Liver (tissue), 3 donors: Measurements from ENCODE around the gene SIX1.

Experiments used
- EGR1 ChIP-seq, 2 donors: IDR thresholded peaks; 2 replicates each; pipeline ENCODE4 v1.6.1; 2016 to 2018; ENCODE audit warnings: antibody characterized with exemption in 2 of 2, low read depth in 2 of 2
- FOXA1 ChIP-seq: IDR thresholded peaks from 2 replicates; pipeline ENCODE4 v1.6.1; 2016; ENCODE audit warnings: antibody characterized with exemption
- HNF4G ChIP-seq: IDR thresholded peaks from 2 replicates; pipeline ENCODE4 v1.6.1; 2016; ENCODE audit warnings: antibody characterized with exemption
- JUND ChIP-seq, 2 donors: IDR thresholded peaks; 2 replicates each; pipeline ENCODE4 v1.6.1; 2016; ENCODE audit warnings: antibody characterized with exemption in 2 of 2
- MAX ChIP-seq: IDR thresholded peaks from 2 replicates; pipeline ENCODE4 v1.6.1; 2016; ENCODE audit warnings: antibody characterized with exemption
- RAD21 ChIP-seq, 2 donors: IDR thresholded peaks; 2 replicates each; pipeline ENCODE4 v1.6.1; 2016; ENCODE audit warnings: antibody characterized with exemption in 2 of 2, mild to moderate bottlenecking in 2 of 2
- REST ChIP-seq: IDR thresholded peaks from 2 replicates; pipeline ENCODE4 v1.6.1; 2016; ENCODE audit warnings: antibody characterized with exemption, mild to moderate bottlenecking
- SP1 ChIP-seq: IDR thresholded peaks from 2 replicates; pipeline ENCODE4 v1.6.1; 2018; ENCODE audit warnings: antibody characterized with exemption, mild to moderate bottlenecking
- TAF1 ChIP-seq: conservative IDR thresholded peaks from 2 replicates; pipeline ENCODE4 v1.6.1; 2016; ENCODE audit warnings: antibody characterized with exemption, mild to moderate bottlenecking
- YY1 ChIP-seq: IDR thresholded peaks from 2 replicates; pipeline ENCODE4 v1.6.1; 2016; ENCODE audit warnings: antibody characterized with exemption, mild to moderate bottlenecking
- ZBTB33 ChIP-seq: IDR thresholded peaks from 2 replicates; pipeline ENCODE4 v1.6.1; 2016; ENCODE audit warnings: antibody characterized with exemption
- TF ChIP-seq, protein P1 (sequence below): fragments of 150-350 bp; IDR thresholded peaks from 2 replicates; pipeline ENCODE4 v1.5.1; 2017; ENCODE audit warnings: improper control_type of control experiment, low read depth, low read length; ENCODE audit not compliant: missing input control
- TF ChIP-seq, protein P2 (sequence below): IDR thresholded peaks from 2 replicates; pipeline ENCODE4 v1.6.1; 2016; ENCODE audit warnings: antibody characterized with exemption
- donor health status: healthy.
- donor health status: healthy.

- no peak for TF ChIP-seq SP1
- TF ChIP-seq, protein P1, sequence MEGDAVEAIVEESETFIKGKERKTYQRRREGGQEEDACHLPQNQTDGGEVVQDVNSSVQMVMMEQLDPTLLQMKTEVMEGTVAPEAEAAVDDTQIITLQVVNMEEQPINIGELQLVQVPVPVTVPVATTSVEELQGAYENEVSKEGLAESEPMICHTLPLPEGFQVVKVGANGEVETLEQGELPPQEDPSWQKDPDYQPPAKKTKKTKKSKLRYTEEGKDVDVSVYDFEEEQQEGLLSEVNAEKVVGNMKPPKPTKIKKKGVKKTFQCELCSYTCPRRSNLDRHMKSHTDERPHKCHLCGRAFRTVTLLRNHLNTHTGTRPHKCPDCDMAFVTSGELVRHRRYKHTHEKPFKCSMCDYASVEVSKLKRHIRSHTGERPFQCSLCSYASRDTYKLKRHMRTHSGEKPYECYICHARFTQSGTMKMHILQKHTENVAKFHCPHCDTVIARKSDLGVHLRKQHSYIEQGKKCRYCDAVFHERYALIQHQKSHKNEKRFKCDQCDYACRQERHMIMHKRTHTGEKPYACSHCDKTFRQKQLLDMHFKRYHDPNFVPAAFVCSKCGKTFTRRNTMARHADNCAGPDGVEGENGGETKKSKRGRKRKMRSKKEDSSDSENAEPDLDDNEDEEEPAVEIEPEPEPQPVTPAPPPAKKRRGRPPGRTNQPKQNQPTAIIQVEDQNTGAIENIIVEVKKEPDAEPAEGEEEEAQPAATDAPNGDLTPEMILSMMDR = no peak
- no peak for TF ChIP-seq YY1
- TF ChIP-seq, protein P2, sequence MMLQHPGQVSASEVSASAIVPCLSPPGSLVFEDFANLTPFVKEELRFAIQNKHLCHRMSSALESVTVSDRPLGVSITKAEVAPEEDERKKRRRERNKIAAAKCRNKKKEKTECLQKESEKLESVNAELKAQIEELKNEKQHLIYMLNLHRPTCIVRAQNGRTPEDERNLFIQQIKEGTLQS = no peak
- no peak for TF ChIP-seq TAF1
- TF ChIP-seq EGR1 (IDR thresholded peaks at IDR 0.05; ENCODE audit: low read depth in 2 of 2) = no peak
- TF ChIP-seq REST = no peak
- no peak for TF ChIP-seq RAD21 (IDR thresholded peaks at IDR 0.05)
- TF ChIP-seq HNF4G = no peak
- TF ChIP-seq JUND (IDR thresholded peaks at IDR 0.05) = no peak
- no peak for TF ChIP-seq ZBTB33
- TF ChIP-seq MAX = no peak
- TF ChIP-seq FOXA1 = no peak
These were observed 1.4 kb downstream of the SIX1 start for GRCh38 chr14:60647837-60648248.
